ENCODE data around the gene NR4A1.

Gene NR4A1

DNA sequence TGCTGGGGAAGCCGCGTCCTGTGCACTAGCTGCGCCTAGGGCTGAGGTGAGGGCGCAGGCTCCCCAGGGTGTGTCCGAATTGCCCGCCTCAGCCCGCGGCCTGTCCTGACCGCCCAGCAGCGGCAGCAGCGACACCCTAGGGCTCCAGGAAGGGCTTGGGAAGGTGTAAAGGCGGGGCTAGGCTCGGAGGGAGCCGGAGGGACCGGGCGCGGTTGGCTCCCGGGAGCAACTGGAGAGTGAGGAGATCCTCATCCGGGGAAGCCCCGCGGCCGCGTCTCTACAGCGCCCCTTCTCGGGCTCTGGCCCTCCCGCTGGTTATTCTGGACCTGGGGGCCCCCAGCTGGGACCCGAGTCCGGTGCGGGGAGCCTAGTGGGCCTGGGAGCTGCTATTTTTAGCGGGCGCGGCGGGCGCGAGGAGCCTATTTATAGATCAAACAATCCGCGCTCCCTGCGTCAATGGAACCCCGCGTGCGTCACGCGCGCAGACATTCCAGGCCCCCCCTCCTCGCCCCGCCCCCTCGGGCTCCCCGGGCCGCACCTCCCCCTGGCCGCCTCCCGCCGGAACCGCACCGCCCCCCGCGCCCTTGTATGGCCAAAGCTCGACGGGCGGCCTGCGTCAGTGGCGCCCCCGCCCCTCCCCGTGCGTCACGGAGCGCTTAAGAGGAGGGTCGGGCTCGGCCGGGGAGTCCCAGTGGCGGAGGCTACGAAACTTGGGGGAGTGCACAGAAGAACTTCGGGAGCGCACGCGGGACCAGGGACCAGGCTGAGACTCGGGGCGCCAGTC is at the start of gene NR4A1:
Gene NR4A1, plus strand, starts transcription at position 685 of the 784 bp plus-strand sequence. CDS start 2,887 bp downstream, outside the sequence.
- peak; percentile 98 for DNase-seq

DNA sequence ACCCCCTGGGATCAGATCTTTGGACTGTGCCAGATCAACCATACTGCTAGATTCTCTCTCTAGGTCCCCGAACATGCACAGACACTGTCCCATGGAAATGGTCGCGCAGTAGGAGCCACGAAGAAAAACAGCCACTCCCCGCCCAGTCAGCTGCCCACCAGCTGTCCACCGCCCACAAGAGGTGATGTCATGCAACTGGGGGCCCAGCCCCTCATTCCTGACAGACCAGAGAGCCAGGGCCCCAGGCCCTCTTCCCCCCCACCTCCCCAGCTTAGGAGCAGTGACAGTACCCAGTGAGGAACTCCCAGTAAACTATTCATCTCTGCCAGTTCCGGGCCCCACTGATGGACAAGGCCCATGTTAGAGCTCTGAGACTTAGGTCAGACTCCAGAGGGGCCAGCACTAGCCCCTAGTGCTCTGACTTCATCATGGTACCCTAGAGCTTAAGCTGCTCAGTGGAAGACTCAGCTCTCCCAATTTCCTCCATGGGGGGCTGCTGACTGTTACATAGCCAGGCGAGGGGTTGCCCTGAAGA is 48.2 kb upstream of the NR4A1 start:
- no peak for DNase-seq

- DNase-seq: no peak
These were observed 47.7 kb upstream of the NR4A1 start for GRCh38 chr12:52003591-52003990.

DNA sequence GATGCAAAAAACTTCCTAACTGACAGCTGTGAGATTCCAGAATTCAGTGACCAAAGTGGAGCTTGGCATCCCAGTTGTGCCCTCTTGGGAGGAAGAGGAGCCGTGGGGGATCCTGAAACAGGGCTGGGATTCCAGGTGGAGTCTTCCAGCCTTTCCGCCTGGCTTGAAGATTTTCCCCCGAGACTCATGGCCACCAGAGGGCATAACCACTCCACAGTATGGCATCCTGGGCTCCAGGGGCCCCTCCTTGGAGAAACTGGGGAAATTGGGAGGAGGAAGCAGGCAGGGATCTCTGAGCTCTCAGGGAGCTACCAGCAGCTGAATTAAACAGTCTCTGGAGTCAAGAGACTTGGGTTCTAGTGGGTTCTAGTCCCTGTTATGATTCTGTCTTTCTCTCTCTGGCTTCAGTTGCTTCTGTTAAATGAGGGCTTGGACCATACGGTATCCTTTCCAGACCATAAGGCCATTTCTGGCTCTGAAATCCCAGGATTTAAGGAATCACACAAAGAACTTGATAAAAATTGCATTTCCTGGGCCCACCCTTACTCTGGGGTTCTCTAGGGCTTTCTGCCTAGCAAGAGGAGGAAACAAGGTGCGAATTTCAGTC is 47.1 kb upstream of the NR4A1 start:
- no peak for DNase-seq

GRCh38 chr12:52005218-52005902 is 45.9 kb upstream of the NR4A1 start:
- DNase-seq: no peak

GRCh38 chr12:52005903-52006703 is 45.1 kb upstream of the NR4A1 start:
- peak; percentile 90 for DNase-seq

GRCh38 chr12:52006726-52007157 is 44.5 kb upstream of the NR4A1 start, which contains the start of gene TAMALIN:
TAMALIN (plus strand) TSS chr12:52006946; CDS start chr12:52007020, 74 bp downstream.
- DNase-seq: peak; percentile 89

DNA sequence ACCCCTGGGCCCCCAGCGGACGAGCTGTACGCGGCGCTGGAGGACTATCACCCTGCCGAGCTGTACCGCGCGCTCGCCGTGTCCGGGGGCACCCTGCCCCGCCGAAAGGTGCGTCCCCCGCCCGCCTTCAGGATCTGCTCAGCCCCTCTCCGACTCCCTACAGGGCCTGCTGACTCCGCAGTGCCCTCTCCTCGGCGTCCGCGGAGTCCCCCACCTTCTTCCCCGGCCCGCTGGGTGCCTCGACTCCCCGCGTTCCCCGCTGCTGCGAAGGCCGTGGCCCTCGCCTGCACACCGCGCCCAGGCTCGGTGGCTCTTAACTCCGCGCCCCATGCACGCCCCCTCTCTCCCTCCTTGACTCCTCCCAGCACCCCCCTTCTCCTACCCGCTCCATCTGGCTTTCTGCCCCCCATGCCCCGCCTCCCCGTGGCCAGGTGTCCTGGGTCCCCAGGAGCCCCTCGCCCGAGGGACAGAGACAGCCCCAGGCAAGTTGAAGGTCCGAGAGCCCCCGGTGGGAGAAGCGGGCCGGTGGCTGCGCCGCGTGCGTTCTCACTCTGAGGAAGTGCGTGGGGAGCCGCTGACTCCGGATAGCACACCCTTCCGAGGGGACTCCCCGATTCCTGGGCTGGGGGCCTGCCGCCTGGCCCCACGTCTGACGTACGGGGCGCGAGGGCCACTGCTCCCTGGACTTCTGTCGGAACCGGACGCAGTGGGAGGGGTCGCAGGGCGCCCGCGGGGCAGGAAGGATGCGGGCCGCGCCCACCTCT is 43.9 kb upstream of the NR4A1 start:
- peak; percentile 84 for DNase-seq

GRCh38 chr12:52007982-52008510 is 43.2 kb upstream of the NR4A1 start:
- DNase-seq: no peak

DNA sequence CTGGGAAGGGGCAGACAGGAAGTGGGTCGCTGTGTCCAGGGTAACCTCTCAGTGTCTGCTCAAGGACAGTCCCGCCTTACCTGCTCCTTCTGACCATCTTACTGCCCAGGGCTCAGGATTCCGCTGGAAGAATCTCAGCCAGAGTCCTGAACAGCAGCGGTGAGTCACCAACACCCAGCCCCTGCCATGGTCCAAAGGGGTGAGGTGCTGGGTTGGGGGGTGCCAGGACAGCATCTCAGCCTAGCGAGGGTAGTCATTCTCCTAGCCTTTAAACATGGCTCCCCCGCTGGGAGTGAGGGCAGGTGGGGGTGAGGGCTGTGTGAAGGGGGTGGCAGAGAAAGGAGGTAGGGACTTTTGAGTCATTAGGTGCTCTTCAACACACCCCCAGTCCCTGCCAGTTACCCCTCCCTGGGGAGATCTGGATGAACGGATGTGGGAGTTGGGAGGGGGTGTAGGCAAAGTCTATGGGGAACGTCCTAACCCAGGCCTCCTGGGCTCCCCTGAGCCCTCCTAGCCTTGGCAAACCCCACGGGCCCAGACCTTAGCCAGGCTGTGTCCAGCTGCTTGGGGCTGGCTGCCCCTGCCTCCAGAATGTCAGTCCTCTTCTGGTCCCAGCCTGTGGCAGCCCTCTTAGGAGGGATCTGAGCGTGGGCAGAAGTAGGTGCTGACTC is 42.0 kb upstream of the NR4A1 start:
- no peak for DNase-seq

DNA sequence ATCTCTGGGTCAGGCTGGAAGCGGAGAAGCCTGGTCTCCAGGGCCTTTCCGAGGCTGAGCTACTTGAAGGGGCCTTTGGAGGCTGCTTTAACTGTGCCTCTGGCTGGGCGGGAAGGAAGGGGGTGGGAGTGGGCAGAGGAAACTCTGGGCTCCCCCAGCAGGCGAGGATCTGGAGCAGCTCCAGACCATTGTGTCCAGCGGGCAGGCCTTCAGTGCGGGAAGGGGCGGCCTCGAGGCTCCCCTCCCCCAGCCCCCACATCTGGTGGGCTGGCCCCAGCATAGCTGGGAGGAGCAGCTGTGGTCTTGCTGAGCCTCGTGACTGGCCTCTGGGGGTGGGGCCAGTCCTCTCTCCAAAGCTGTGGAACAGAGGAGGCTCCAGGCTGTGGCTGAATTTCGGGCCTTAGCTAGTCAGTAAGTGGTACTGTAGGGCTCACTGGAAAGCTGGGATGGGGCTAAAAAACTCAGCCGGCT is 41.1 kb upstream of the NR4A1 start:
- no peak for DNase-seq

DNA sequence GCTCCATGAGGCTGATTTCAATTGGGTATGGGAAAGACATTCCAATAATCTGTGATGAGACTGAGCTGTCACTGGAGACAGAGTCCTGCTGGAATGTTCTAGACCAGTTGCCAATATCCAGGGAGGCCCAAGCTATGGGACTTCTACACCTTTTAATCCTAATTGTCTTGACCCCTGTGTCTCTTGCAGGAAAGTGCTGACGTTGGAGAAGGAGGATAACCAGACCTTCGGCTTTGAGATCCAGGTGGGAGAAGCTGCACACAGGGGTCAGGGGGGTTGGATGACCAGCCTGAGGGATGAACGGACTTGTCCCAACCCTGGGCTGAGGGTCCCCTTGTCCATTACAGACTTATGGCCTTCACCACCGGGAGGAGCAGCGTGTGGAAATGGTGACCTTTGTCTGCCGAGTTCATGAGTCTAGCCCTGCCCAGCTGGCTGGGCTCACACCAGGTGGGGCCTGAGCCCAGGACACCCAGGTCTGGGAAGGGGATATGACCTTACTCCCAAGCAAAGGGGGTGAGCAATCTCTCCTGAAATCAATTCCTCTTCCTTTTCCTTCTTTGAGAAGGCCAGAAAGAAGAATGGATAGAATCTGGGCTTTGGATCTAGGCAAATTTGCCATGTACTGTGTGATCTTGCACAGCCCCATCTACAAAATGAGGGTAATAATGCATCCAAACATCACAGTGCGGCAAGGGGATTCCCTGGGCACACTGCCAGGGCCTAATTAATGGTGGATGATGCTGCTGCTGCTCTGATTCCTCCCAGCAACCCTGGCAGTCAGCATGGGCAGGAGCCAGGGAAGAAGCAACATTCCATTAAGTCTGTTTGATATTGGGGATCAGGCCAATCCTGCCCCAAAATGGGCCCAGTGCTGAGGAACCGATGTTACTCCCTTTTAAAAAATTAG is 40.3 kb upstream of the NR4A1 start:
- no peak for DNase-seq

DNA sequence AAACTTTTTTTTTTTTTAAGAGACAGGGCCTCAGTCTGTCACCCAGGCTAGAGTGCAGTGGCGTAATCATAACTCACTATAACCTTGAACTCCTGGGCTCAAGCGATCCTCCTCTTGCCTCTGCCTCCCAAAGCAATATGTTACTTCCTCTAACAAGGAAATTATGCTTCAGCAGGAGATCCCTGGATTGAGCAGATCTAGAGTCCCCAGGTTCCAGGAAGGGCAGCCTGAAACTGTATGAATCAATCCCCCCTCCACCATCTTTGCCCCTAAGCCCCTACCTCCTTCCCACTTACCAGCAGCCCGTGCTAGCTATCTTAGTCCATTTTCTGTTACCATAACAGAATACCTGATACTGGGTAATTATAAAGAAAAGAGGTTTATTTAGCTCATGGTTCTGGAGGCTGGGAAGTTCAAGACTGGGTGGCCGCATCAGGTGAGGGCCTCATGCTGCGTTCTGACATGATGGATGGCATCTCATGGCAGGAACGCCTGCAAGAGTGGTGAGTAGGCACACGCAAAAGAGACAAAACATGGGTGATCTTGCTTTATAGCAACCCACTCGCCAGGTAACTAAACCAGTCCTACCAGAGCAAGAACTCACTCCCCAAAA is 39.5 kb upstream of the NR4A1 start:
- no peak for DNase-seq

GRCh38 chr12:52013626-52014310 is 37.5 kb upstream of the NR4A1 start:
- no peak for DNase-seq

DNA sequence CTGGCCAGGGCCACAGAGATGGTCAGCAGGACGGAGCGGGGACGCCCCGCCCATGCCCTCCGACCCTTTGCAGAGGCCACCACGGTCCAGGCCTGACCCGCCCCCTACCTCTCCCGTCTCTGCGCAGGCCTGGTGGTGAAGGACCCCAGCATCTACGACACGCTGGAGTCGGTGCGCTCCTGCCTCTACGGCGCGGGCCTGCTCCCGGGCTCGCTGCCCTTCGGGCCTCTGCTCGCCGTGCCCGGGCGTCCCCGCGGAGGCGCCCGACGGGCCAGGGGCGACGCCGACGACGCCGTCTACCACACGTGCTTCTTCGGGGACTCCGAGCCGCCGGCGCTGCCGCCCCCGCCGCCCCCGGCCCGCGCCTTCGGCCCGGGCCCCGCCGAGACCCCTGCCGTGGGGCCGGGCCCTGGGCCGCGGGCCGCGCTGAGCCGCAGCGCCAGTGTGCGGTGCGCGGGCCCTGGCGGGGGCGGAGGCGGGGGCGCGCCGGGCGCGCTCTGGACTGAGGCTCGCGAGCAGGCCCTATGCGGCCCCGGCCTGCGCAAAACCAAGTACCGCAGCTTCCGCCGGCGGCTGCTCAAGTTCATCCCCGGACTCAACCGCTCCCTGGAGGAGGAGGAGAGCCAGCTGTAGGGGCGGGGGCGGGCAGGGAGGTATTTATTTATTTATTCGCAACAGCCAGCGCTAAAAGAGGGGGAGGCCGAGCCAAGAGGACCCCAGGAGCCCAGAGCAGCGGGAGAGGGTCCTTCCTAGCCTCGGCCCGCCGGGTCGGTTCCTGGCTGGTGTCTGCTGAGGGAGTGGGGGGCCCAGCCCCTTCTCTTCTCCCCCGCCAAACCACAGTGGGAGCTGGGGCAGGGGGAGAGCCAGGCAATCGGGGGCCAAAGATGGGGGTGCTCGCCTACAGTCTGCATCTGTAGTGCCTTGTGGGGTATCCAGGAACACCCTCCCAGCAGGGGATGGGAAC is 36.4 kb upstream of the NR4A1 start:
- DNase-seq: no peak

- DNase-seq: no peak
These were observed 35.7 kb upstream of the NR4A1 start for GRCh38 chr12:52015532-52016041.

Data from CD4-positive, alpha-beta T cell treated with Interleukin-15 for 1 hour (primary cell).